GM18951 (cell line): ENCODE data around the gene EML1.

ENCODE experiments used
- POLR2A ChIP-seq: IDR thresholded peaks from 4 replicates; pipeline ENCODE4 v1.6.1; 2011; ENCODE audit warnings: mild to moderate bottlenecking; ENCODE audit not compliant: insufficient read length, insufficient read depth; ENCODE audit errors: extremely low read depth
- in situ Hi-C: fragments of 300-500 bp; cut with MboI; formaldehyde crosslinking; loops from one replicate; pipeline ENCODE4 v1.12.0; 2022; ENCODE audit warnings: low sequenced_read_pairs, mixed read lengths, inconsistent platforms; ENCODE audit not compliant: unreplicated experiment

EML1 gene

GRCh38 chr14:99793213-99794150 lies at the start of gene EML1:
TSS of gene EML1 (plus strand) at chr14:99793413. CDS start at chr14:99793477, 64 bp downstream.
- in situ Hi-C loops: no loop called here

GRCh38 chr14:99744199-99744872 lies 48.9 kb upstream of the EML1 start:
- TF ChIP-seq POLR2A: no peak
- in situ Hi-C loops: no loop called here

More at GRCh38 chr14:99793213-99794150, at the start of gene EML1:
- no peak for TF ChIP-seq POLR2A

GRCh38 chr14:99744873-99745224 lies 48.4 kb upstream of the EML1 start:
- no peak for TF ChIP-seq POLR2A
- in situ Hi-C loops: no loop called here

GRCh38 chr14:99745307-99745951 lies 47.8 kb upstream of the EML1 start:
- no peak for TF ChIP-seq POLR2A
- in situ Hi-C loops: no loop called here

- TF ChIP-seq POLR2A: no peak
- in situ Hi-C loops: no loop called here
Observed at GRCh38 chr14:99747167-99747566, 46.0 kb upstream of the EML1 start.

- in situ Hi-C loops: no loop called here
Observed at GRCh38 chr14:99747582-99748330, 45.5 kb upstream of the EML1 start.

GRCh38 chr14:99748529-99748928 lies 44.7 kb upstream of the EML1 start:
- TF ChIP-seq POLR2A: no peak
- in situ Hi-C loops: no loop called here

More at GRCh38 chr14:99747582-99748330, 45.5 kb upstream of the EML1 start:
- TF ChIP-seq POLR2A: no peak

- no peak for TF ChIP-seq POLR2A
- in situ Hi-C loops: no loop called here
Observed at GRCh38 chr14:99749142-99749541, 44.1 kb upstream of the EML1 start.

- in situ Hi-C loops: no loop called here
Observed at GRCh38 chr14:99749763-99750715, 43.2 kb upstream of the EML1 start.

GRCh38 chr14:99750746-99751450 lies 42.3 kb upstream of the EML1 start:
- no peak for TF ChIP-seq POLR2A
- in situ Hi-C loops: no loop called here

More at GRCh38 chr14:99749763-99750715, 43.2 kb upstream of the EML1 start:
- TF ChIP-seq POLR2A: no peak
